NT2/D1 (cell line): ENCODE results near the gene DCAF11.

Experiments
- YY1 ChIP-seq: IDR thresholded peaks from 2 replicates; pipeline ENCODE4 v1.6.1; 2011; ENCODE audit not compliant: insufficient read length, insufficient read depth
- ZNF274 ChIP-seq: IDR thresholded peaks from 2 replicates; pipeline ENCODE4 v1.6.1; 2011; ENCODE audit warnings: mild to moderate bottlenecking, low read depth, low read length

DNA sequence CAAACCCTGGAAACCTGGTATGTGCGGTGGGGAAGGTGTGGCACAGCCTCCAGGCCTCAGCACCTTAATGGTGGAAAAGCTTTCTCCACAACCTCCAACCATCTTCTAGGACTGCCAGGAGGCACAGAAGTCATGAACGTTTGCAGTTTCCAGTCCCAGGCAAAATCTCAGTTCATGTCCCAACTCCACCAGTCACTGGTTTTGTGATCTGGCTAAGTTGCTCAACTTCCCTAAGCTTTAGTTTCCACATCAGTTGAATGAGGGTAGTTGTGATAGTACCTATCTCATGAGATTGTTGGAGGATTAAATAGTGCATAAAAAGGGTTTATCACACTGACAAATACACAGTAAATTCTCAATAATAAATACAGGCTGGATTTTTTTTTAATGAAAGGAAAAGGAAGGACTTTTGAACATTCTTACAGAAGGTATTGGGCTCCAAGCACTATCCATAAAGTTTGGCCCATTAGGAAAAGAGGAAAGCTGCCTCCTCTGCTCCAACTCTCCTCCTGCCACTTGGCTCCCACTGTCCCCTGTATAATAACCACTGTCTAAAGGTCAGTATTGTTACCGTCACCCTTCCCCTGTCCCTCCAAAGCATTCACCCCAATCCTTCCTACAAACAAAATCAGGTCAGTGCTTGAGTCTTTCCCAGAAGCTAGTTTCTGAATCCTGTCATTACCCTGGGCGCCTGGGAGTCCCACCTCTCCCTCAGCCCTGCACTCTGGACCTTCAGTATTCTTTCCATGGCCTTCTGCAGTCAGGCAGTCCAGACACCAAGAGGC is 14.2 kb upstream of the DCAF11 start:
- no peak for TF ChIP-seq YY1
- no peak for TF ChIP-seq ZNF274
